ENCODE data around the gene OR8J3. TPM values are rescaled to one million over a fixed set of nuclear protein-coding genes. Genes with fewer than 3 reads are reported as not detected.
"Not testable (repeated sequence)": the region's sequence is repeated elsewhere in the genome, so short reads cannot be mapped to it uniquely, and the experiment has no call there.

OR8J3 gene
- not detected in 2 replicates for total RNA-seq

GRCh38 chr11:56140151-56140661 lies at the start of gene OR8J3:
OR8J3 (minus strand) TSS chr11:56140201; CDS start chr11:56137718, 2,483 bp downstream.
- no peak for DNase-seq (ENCODE audit: low read depth, low spot score)

- DNase-seq (ENCODE audit: low read depth, low spot score): no peak
Observed at GRCh38 chr11:56188602-56189001, 48.6 kb upstream of the OR8J3 start.

- DNase-seq (ENCODE audit: low read depth, low spot score): no peak
Observed at GRCh38 chr11:56183459-56183858, 43.5 kb upstream of the OR8J3 start.

- DNase-seq (ENCODE audit: low read depth, low spot score): no peak
Observed at GRCh38 chr11:56176318-56176717, 36.3 kb upstream of the OR8J3 start, which contains the start of gene OR5J2. OR5J2 (plus strand) TSS chr11:56176618; CDS start chr11:56176618, 0 bp downstream.

- no peak for DNase-seq (ENCODE audit: low read depth, low spot score)
Observed at GRCh38 chr11:56172256-56172830, 32.3 kb upstream of the OR8J3 start.

GRCh38 chr11:56163804-56164203 lies 23.8 kb upstream of the OR8J3 start:
- DNase-seq (ENCODE audit: low read depth, low spot score): no peak

- no peak for DNase-seq (ENCODE audit: low read depth, low spot score)
Observed at GRCh38 chr11:56160217-56160616, 20.2 kb upstream of the OR8J3 start, which contains the start of gene OR8K5. OR8K5 (minus strand) TSS chr11:56160317; CDS start chr11:56160317, 0 bp downstream.

GRCh38 chr11:56152333-56152732 lies 12.3 kb upstream of the OR8J3 start:
- DNase-seq (ENCODE audit: low read depth, low spot score): no peak

GRCh38 chr11:56151376-56151775 lies 11.4 kb upstream of the OR8J3 start:
- DNase-seq (ENCODE audit: low read depth, low spot score): no peak

- DNase-seq (ENCODE audit: low read depth, low spot score): not testable (repeated sequence)
Observed at GRCh38 chr11:56143681-56144080, 3.7 kb upstream of the OR8J3 start.

GRCh38 chr11:56122073-56122472 lies 17.9 kb downstream of the OR8J3 start, which contains the start of gene OR8H3:
OR8H3 (plus strand) TSS chr11:56122373; CDS start chr11:56122373, 0 bp downstream.
- DNase-seq (ENCODE audit: low read depth, low spot score): no peak

GRCh38 chr11:56103210-56103737 lies 36.7 kb downstream of the OR8J3 start, which contains the start of gene OR8H2:
OR8H2 (plus strand) TSS chr11:56103687; CDS start chr11:56105043, 1,356 bp downstream.
- no peak for DNase-seq (ENCODE audit: low read depth, low spot score)

- DNase-seq (ENCODE audit: low read depth, low spot score): no peak
Observed at GRCh38 chr11:56093008-56093407, 47.0 kb downstream of the OR8J3 start, which contains the start of gene OR8I2. OR8I2 (plus strand) TSS chr11:56093308; CDS start chr11:56093308, 0 bp downstream.

- DNase-seq (ENCODE audit: low read depth, low spot score): no peak
Observed at GRCh38 chr11:56089697-56090096, 50.3 kb downstream of the OR8J3 start.

Other genes with a start within 250 kb of the OR8J3 start
- not detected in 2 replicates for gene OR5W2, start 225.6 kb downstream of the OR8J3 start, total RNA-seq
- gene OR5I1, start 203.8 kb downstream of the OR8J3 start, total RNA-seq: not detected in 2 replicates
- not detected in 2 replicates for gene OR10AG1, start 170.3 kb downstream of the OR8J3 start, total RNA-seq
- not detected in 2 replicates for gene OR5F1, start 145.6 kb downstream of the OR8J3 start, total RNA-seq
- gene OR5AS1, start 112.5 kb downstream of the OR8J3 start, total RNA-seq: not detected in 2 replicates
- gene OR8I2, start 46.9 kb downstream of the OR8J3 start, total RNA-seq: not detected in 2 replicates
- not detected in 2 replicates for gene OR8H2, start 36.5 kb downstream of the OR8J3 start, total RNA-seq
- gene OR8H3, start 17.8 kb downstream of the OR8J3 start, total RNA-seq: not detected in 2 replicates
- not detected in 2 replicates for gene OR8K5, start 20.1 kb upstream of the OR8J3 start, total RNA-seq
- not detected in 2 replicates for gene OR5J2, start 36.4 kb upstream of the OR8J3 start, total RNA-seq
- not detected in 2 replicates for gene OR5T2, start 94.1 kb upstream of the OR8J3 start, total RNA-seq
- gene OR5T3, start 112.1 kb upstream of the OR8J3 start, total RNA-seq: not detected in 2 replicates
- not detected in 2 replicates for gene OR5T1, start 134.0 kb upstream of the OR8J3 start, total RNA-seq
- gene OR8H1, start 152.1 kb upstream of the OR8J3 start, total RNA-seq: not detected in 2 replicates
- not detected in 2 replicates for gene OR8K3, start 174.9 kb upstream of the OR8J3 start, total RNA-seq
- not detected in 2 replicates for gene OR8K1, start 205.8 kb upstream of the OR8J3 start, total RNA-seq
- not detected in 2 replicates for gene OR8J1, start 214.1 kb upstream of the OR8J3 start, total RNA-seq
- gene OR8U1, start 235.4 kb upstream of the OR8J3 start, total RNA-seq: not detected in 2 replicates